ENCODE measurements around the gene OR10A5.
"Not testable (repeated sequence)": the region's sequence is repeated elsewhere in the genome, so short reads cannot be mapped to it uniquely, and the experiment has no call there.

The OR10A5 gene

GRCh38 chr11:6845383-6845782 is at the start of gene OR10A5:
OR10A5 (plus strand) TSS chr11:6845683; CDS start chr11:6845683, 0 bp downstream.
- Mint-ChIP-seq H3K4me1 (no peaks in the 10 kb centered on the region), H3K9me3 (peaks cover 4% of the 10 kb centered on the region), H3K36me3 (peaks cover 2% of the 10 kb centered on the region), H3K27me3 (peaks cover 18% of the 10 kb centered on the region), H3K27ac (no peak within 1 kb of the TSS), H3K4me3 (no peak within 1 kb of the TSS)
- DNase-seq (ENCODE audit: low spot score in 2 of 2) (no peak), ATAC-seq (ENCODE audit: low read depth) (no peak)

- ATAC-seq (ENCODE audit: low read depth) (no peak), DNase-seq (ENCODE audit: low spot score in 2 of 2) (no peak)
- Mint-ChIP-seq H3K36me3 (no peaks in the 10 kb centered on the region), H3K4me3 (no peak within 1 kb of the TSS), H3K4me1 (no peaks in the 10 kb centered on the region), H3K27ac (no peak within 1 kb of the TSS), H3K9me3 (peaks cover 12% of the 10 kb centered on the region), H3K27me3 (no peaks in the 10 kb centered on the region)
Observed at GRCh38 chr11:6799402-6799801, 46.1 kb upstream of the OR10A5 start, which contains the start of gene OR6A2. OR6A2 (minus strand) TSS chr11:6799689; CDS start chr11:6795708, 3,981 bp downstream.

GRCh38 chr11:6801075-6801474 is 44.4 kb upstream of the OR10A5 start:
- ATAC-seq (ENCODE audit: low read depth); H3K4me3 Mint-ChIP-seq; H3K4me1 Mint-ChIP-seq; H3K27me3 Mint-ChIP-seq; H3K36me3 Mint-ChIP-seq; DNase-seq (ENCODE audit: low spot score in 2 of 2); H3K27ac Mint-ChIP-seq: not testable (repeated sequence)
- H3K9me3 Mint-ChIP-seq: peaks cover 12% of the 10 kb centered on the region

GRCh38 chr11:6812390-6813005 is 33.0 kb upstream of the OR10A5 start:
- peak; percentile 74 for ATAC-seq (ENCODE audit: low read depth)
- peaks cover 15% of the 10 kb centered on the region for H3K27me3 Mint-ChIP-seq
- H3K4me1 Mint-ChIP-seq: peaks cover 4% of the 10 kb centered on the region
- no peak overlapping the region for H3K27ac Mint-ChIP-seq
- no peaks in the 10 kb centered on the region for H3K9me3 Mint-ChIP-seq
- H3K36me3 Mint-ChIP-seq: no peaks in the 10 kb centered on the region
- DNase-seq (ENCODE audit: low spot score in 2 of 2): peak; percentile 54 to 56
- no peak overlapping the region for H3K4me3 Mint-ChIP-seq

- Mint-ChIP-seq H3K36me3 (no peaks in the 10 kb centered on the region), H3K27ac (no peak overlapping the region), H3K9me3 (no peaks in the 10 kb centered on the region), H3K27me3 (peaks cover 15% of the 10 kb centered on the region), H3K4me3 (no peak overlapping the region), H3K4me1 (peaks cover 4% of the 10 kb centered on the region)
- DNase-seq (ENCODE audit: low spot score in 2 of 2) (no peak), ATAC-seq (ENCODE audit: low read depth) (no peak)
Observed at GRCh38 chr11:6813656-6814055, 31.8 kb upstream of the OR10A5 start.

GRCh38 chr11:6817694-6818093 is 27.8 kb upstream of the OR10A5 start:
- Mint-ChIP-seq H3K9me3 (peaks cover 4% of the 10 kb centered on the region), H3K4me3 (no peak overlapping the region)

GRCh38 chr11:6818967-6819366 is 26.5 kb upstream of the OR10A5 start:
- DNase-seq (ENCODE audit: low spot score in 2 of 2) (no peak), ATAC-seq (ENCODE audit: low read depth) (no peak)
- peaks cover 6% of the 10 kb centered on the region for H3K27me3 Mint-ChIP-seq
- no peak overlapping the region for H3K27ac Mint-ChIP-seq
- H3K9me3 Mint-ChIP-seq: peaks cover 4% of the 10 kb centered on the region
- no peak overlapping the region for H3K4me3 Mint-ChIP-seq
- peaks cover 3% of the 10 kb centered on the region for H3K36me3 Mint-ChIP-seq
- H3K4me1 Mint-ChIP-seq: no peaks in the 10 kb centered on the region

More at GRCh38 chr11:6817694-6818093, 27.8 kb upstream of the OR10A5 start:
- Mint-ChIP-seq H3K4me1 (no peaks in the 10 kb centered on the region), H3K36me3 (peaks cover 3% of the 10 kb centered on the region), H3K27me3 (peaks cover 10% of the 10 kb centered on the region), H3K27ac (no peak overlapping the region)
- no peak for DNase-seq (ENCODE audit: low spot score in 2 of 2)
- ATAC-seq (ENCODE audit: low read depth): no peak

GRCh38 chr11:6824136-6824823 is 21.2 kb upstream of the OR10A5 start:
- no peak for ATAC-seq (ENCODE audit: low read depth)
- Mint-ChIP-seq H3K4me1 (no peaks in the 10 kb centered on the region), H3K36me3 (peaks cover 3% of the 10 kb centered on the region), H3K4me3 (no peak overlapping the region), H3K27me3 (peaks cover 3% of the 10 kb centered on the region), H3K9me3 (peaks cover 4% of the 10 kb centered on the region), H3K27ac (no peak overlapping the region)
- no peak for DNase-seq (ENCODE audit: low spot score in 2 of 2)

GRCh38 chr11:6825231-6825744 is 20.2 kb upstream of the OR10A5 start:
- Mint-ChIP-seq H3K36me3 (peaks cover 1% of the 10 kb centered on the region), H3K27me3 (peaks cover 3% of the 10 kb centered on the region), H3K27ac (no peak overlapping the region), H3K4me3 (no peak overlapping the region), H3K4me1 (no peaks in the 10 kb centered on the region), H3K9me3 (no peaks in the 10 kb centered on the region)
- ATAC-seq (ENCODE audit: low read depth): no peak
- no peak for DNase-seq (ENCODE audit: low spot score in 2 of 2)

GRCh38 chr11:6828103-6828502 is 17.4 kb upstream of the OR10A5 start:
- no peaks in the 10 kb centered on the region for H3K36me3 Mint-ChIP-seq
- no peak for ATAC-seq (ENCODE audit: low read depth)
- no peaks in the 10 kb centered on the region for H3K9me3 Mint-ChIP-seq
- peaks cover 6% of the 10 kb centered on the region for H3K4me1 Mint-ChIP-seq
- DNase-seq (ENCODE audit: low spot score in 2 of 2): no peak
- no peak overlapping the region for H3K4me3 Mint-ChIP-seq
- no peak overlapping the region for H3K27ac Mint-ChIP-seq
- H3K27me3 Mint-ChIP-seq: no peaks in the 10 kb centered on the region

- Mint-ChIP-seq H3K9me3 (no peaks in the 10 kb centered on the region), H3K36me3 (no peaks in the 10 kb centered on the region), H3K27me3 (no peaks in the 10 kb centered on the region), H3K27ac (peak overlapping the region; percentile 31), H3K4me3 (no peak overlapping the region), H3K4me1 (peaks cover 8% of the 10 kb centered on the region)
- DNase-seq (ENCODE audit: low spot score in 2 of 2) (no peak), ATAC-seq (ENCODE audit: low read depth) (no peak)
Observed at GRCh38 chr11:6833356-6833755, 12.1 kb upstream of the OR10A5 start.

GRCh38 chr11:6834021-6834420 is 11.5 kb upstream of the OR10A5 start:
- Mint-ChIP-seq H3K36me3 (no peaks in the 10 kb centered on the region), H3K27ac (no peak overlapping the region), H3K27me3 (no peaks in the 10 kb centered on the region), H3K9me3 (no peaks in the 10 kb centered on the region), H3K4me1 (peaks cover 8% of the 10 kb centered on the region), H3K4me3 (no peak overlapping the region)
- no peak for ATAC-seq (ENCODE audit: low read depth)
- no peak for DNase-seq (ENCODE audit: low spot score in 2 of 2)

GRCh38 chr11:6841694-6842093 is 3.8 kb upstream of the OR10A5 start:
- Mint-ChIP-seq H3K4me3 (no peak overlapping the region), H3K36me3 (peaks cover 2% of the 10 kb centered on the region), H3K9me3 (peaks cover 4% of the 10 kb centered on the region), H3K27me3 (peaks cover 13% of the 10 kb centered on the region), H3K4me1 (no peaks in the 10 kb centered on the region), H3K27ac (no peak overlapping the region)
- ATAC-seq (ENCODE audit: low read depth) (no peak), DNase-seq (ENCODE audit: low spot score in 2 of 2) (no peak)

- Mint-ChIP-seq H3K4me1 (no peaks in the 10 kb centered on the region), H3K27me3 (peaks cover 18% of the 10 kb centered on the region), H3K4me3 (no peak overlapping the region), H3K27ac (no peak overlapping the region), H3K9me3 (peaks cover 4% of the 10 kb centered on the region), H3K36me3 (peaks cover 2% of the 10 kb centered on the region)
- ATAC-seq (ENCODE audit: low read depth): no peak
- no peak for DNase-seq (ENCODE audit: low spot score in 2 of 2)
Observed at GRCh38 chr11:6843670-6844069, 1.8 kb upstream of the OR10A5 start.

Data from memory B cell (primary cell).